GM19468 (cell line): Measurements from ENCODE around the gene DLG1.
"Not testable (repeated sequence)": the region's sequence is repeated elsewhere in the genome, so short reads cannot be mapped to it uniquely, and the experiment has no call there.

Experiments
- ATAC-seq: cut with Tn5 transposase; IDR thresholded peaks from one replicate; pipeline ENCODE4 v1.9.1; 2021; ENCODE audit warnings: mild to moderate bottlenecking, moderate library complexity, moderate number of reproducible peaks; ENCODE audit not compliant: unreplicated experiment; ENCODE audit errors: extremely low read depth

The DLG1 gene

DNA sequence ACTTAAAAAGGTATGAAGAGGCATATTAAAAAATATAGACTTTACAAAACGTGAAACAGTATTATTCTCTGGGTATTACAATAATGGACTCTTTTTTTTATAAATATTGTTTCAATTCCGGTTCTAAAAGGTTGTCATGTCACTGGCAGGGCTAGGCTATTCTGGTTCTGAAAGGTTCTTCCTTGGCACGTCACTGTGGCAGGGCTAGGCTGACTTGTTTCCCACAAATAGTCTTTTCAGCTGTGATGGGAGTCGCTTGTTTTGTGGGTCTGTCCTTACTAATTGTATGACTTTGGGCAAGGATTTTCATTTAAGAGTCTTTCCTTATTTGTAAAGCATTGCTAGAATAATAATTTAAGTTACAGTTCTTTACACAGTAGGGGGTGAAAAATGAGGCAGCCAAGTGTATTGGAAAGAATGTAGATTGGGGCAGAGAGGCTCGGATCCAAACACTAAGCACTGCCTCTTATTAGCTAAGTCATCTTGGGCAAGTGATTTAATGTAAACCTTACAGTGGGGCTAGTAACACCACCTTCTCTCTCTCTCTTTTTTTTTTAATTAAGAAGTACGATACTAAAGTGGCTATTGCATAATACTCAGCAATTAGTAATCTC lies 256.4 kb downstream of the DLG1 start:
- ATAC-seq, result no peak

DNA sequence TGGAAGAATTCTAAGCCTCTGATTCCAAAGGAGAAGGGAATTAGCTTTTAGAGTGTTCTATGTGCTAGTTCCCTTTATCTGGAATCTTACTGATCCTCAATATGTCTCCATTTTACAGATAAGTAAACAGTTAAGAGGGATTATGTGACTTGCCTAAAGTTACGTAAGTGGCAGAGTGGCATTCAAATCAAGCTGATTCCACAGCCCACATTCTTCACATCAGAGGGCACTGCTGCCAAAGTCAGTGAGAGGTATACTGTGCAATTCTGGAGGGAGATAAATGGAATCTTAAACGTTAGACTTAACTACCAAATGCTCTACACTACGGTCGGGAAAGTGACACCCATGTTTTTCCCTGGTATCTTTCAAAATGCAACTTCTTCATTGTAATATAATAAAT lies 257.8 kb downstream of the DLG1 start:
- ATAC-seq, result no peak

DNA sequence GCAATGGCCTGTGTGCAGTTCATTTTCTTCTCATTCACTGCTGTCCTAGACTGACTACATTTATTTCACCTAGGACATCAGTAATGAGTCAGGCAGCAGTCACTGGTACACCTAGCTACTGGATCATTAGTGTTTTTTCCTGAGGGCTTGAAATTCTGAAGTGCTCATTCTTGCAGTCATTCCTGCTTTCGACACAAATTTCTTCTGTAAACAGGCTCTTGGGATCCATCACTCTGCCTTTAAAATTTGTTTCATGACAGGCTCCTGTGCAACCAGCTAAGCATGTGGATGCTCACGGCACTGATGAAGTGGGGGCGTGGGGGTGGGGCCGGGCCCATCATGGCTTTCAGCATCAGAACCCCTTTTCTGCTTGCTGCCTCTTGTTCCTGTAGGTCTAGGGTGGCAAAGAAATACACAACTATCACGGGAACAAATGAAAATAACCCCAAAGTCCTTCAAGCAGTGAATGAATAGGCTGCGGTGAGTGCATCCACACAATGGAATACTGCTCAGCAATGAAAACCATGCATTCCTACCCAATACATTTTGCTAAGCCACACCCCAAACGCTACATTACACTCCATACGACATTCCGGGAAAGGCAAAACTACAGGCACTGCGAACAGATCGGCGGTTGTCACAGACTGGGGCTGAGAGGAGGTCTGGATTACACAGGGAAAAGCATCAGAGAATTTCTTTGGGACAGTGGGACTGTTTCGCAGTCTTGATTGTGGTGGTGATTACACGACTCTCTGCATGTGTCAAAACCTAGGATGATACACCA lies 259.5 kb downstream of the DLG1 start:
- no peak for ATAC-seq

DNA sequence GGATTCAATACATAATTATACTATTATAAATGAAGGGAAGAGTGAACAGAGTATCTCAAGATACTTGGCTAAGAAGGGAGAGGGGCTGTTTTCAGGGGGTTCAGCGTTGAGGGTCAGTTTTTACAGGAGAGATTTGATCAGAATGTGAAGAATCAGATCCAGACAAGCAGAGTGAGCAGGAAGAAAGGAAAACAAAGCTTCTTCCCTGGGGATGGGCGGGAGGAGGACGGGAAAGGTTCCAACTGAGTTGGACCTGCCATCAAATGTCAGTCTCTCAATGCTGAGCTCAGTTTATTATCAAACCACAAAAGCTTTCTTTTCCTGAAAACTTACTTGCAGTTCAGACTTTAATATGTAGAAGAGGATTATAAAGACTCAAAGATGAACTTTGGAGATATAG lies 262.8 kb downstream of the DLG1 start:
- ATAC-seq, result no peak

DNA sequence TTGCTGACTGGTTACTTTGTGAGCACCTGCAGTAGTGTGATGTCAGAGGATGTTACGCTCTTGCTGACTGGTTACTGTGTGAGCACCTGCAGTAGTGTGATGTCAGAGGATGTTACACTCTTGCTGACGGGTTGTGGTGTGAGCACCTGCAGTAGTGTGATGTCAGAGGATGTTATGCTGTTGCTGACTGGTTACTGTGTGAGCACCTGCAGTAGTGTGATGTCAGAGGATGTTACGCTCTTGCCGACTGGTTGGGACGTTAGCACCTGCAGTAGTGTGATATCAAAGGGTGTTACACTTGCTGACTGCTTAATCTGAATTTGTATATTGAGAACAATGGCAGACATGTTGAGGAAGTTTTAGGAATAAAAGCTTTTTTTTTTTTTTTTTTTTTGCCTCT lies 263.6 kb downstream of the DLG1 start:
- ATAC-seq, result not testable (repeated sequence)

DNA sequence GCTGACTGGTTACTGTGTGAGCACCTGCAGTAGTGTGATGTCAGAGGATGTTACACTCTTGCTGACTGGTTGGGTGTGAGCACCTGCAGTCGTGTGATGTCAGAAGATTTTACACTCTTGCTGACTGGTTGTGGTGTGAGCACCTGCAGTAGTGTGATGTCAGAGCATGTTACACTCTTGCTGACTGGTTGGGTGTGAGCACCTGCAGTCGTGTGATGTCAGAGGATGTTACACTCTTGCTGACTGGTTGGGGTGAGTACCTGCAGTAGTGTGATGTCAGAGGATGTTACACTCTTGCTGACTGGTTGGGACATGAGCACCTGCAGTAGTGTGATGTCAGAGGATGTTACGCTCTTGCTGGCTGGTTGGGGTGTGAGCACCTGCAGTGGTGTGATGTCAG lies 264.6 kb downstream of the DLG1 start:
- ATAC-seq, result not testable (repeated sequence)

DNA sequence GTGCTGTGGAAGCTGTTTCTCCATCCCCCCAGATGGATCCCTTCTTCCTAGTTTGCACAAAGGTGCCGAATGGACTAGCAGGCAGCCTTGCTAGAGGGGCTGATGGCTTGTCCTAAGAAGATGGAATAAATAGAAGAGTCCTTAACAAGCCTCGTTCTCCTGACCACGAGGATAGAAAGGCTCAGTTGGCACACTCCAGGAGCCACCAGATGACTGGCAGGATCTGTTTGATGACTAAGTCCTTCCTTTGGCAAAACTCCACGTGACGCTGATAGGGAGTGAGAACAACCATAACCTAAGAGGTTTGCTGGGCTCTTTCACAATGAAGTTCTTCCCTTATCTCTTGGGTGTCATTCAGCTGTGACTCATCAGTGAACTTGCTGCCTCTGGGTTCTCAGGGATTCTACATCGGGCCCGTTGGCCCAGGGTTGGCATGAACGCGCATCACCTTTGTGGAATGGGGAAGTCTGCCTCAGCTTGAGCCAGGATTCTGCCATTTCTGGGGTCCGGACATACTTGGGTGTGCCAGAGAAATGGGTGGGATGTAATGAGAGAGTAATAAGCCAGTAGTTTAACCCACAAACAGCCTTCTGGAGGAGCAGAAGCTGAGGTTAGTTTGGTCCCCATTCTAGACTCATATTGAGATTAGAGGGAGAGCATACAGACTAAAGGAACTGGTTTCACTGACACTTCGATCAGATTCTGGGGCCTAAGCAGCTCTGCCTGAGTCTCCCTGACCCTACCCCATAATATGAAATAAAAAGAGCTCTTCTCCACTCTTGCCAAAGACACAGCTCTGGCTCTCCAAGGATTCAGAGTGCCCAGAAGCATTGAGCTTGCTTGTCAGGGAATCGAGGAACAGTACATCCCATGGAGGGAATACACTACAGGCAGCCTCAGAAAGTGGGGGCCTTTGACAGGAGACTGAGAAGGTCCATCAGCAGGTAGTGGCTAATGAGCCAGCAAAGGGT lies 266.8 kb downstream of the DLG1 start:
- no peak for ATAC-seq

DNA sequence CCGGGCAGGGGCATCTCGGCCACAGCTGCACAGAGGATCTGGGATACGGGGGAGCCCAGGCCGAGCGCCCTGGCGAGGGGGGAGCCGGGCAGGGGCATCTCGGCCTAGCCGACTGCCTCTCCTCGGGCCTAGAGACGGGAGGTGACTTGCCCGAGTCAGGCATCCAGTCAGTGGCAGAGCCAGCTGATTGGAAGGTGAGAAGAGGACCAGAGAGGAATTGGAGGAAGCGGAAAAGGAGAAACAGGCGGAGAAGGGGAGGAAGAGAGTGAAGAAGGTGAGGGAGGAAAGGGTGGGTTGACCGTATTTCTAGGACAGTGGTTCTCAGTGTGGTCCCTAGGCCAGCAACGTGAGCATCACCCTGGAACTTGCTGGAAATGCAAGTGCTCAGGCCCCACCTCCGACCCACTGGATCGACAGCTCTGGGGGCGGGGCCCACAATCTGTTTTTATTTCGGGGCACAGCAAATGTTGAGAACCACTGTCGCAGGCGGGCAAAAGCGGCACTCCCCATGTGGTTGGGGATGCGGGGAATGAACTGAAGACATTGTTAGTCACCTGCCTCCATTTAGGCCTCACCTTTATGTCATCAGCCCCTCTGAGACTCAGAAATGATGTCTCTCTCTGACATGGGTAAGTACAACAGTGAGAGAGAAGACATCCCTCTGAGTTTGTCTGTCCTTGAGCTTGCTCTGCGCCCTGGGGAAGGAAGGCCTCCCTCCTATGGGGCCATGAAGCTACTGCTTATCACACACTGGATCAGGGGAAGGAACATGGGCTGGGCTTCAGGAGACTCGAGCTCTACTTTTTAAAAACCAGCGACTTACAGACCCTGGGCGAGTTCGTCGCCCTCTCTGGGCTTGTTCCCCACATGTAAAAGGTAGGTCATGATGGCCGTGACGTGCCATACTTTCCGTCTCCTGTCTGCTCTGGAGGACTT lies 267.8 kb downstream of the DLG1 start:
- ATAC-seq, result no peak

DNA sequence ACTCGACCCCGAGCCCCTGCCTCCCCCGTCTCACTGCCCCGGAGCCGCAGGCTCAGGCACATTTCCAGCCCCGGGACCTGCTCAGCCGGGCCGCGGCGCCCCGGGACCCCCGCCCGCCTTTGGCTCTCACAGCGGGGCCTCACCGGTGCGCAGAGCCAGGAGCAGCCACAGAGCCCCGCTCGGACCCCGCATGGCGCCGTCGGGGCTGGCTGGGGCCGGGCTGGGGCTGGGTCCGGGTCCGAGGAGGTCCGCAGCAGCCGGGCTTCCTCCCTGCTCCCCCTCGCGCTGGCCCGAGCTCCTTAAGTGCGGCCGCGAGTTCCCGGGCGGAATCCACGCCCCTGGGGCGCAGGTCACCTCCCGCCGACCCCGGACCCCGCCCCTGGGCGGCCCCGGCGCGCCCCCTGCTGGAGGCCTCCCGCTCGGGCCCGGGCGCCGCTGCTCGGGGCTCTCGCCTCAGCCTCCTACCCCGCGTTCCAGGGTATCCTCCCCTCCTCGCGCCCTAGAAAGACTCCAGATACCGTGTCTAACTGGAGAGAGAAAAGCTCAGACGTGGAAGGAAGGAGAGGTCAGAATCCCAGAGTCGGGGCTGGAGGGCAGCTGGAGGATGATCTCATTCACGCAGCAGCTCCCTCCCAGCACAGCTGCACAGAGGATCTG lies 268.8 kb downstream of the DLG1 start, which contains the start of gene MELTF:
MELTF (minus strand) TSS at position 307 of the 657 bp plus-strand sequence; CDS start at position 192, 115 bp downstream.
- ATAC-seq, result peak; percentile 42

DNA sequence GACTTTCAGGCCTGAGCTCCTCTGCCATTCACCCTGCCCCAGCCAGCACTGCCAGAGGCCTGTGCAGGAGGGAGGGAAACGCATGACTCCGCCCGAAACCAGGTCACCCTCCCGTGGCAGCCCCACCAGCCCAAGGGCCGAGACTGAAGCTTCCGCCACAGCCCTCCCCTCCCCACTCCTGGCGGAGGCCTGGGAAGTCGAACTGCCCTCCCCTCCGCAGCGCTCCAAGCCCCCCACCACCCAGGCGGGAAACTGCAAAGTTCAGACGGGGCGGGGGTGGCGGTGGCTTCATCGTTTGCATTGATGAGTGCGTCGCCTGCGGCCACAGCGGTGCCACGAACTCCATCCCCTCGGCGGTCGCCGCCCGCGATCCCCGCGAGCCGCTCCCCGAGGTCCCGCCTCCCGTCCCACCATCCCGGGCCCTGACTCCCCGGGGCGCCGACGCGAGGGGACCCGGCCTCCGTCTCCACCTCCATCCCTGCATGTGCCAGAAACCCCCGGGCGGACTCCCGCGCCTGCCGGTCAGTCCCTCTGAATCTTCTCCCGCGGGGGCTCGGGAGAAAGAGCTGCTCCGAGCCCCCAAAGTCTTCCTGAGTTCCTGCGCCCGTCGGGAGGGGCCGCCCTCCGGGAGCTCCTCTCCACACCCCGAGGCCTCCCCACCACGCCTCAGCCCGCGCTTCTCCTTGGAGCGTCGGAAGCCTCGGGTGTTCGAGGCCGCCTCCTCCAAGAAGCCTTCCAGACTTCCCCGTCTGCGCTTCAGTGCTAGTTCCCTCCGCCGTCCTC lies 269.5 kb downstream of the DLG1 start:
- ATAC-seq, result no peak

DNA sequence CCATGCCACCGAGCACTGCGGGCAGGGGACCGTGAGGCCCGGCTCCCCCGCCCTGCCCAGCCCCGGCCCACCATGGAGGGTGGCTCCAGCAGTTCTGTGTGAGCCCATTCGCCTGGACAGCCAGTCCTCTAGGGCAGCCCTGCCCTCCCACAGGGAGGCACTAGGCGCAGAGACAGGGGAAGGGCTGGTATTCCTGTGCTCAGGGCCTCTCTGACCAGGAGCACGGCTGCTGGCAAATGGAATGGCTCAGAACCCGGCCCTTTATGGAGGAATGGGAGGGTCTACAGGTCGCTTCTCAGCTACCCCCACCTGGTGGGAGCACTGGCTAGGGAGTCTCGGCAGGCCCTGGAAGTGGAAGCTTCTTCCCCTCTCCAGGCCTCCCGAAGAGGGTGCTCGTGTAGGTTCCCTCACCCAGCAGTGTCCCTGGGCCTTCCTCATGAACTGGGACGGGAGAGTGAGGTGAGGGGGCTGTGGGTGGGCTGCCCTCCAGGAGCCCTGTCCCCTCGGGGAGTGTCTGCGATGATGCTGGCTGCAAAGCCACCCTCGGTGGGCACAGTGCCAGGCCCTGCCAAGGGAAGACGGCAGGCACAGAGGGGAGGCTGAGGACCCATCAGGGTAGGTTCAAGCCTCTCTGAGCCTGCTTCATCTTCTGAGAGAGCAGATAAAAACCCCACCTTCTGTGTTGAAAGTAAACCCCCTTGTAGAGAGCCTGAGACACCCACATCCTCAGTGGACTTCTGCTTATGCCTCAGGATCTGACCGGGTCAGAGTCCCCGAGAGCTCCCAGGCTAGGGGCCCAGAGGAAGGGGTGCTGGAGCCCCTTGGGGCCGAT lies 270.3 kb downstream of the DLG1 start:
- ATAC-seq, result no peak

DNA sequence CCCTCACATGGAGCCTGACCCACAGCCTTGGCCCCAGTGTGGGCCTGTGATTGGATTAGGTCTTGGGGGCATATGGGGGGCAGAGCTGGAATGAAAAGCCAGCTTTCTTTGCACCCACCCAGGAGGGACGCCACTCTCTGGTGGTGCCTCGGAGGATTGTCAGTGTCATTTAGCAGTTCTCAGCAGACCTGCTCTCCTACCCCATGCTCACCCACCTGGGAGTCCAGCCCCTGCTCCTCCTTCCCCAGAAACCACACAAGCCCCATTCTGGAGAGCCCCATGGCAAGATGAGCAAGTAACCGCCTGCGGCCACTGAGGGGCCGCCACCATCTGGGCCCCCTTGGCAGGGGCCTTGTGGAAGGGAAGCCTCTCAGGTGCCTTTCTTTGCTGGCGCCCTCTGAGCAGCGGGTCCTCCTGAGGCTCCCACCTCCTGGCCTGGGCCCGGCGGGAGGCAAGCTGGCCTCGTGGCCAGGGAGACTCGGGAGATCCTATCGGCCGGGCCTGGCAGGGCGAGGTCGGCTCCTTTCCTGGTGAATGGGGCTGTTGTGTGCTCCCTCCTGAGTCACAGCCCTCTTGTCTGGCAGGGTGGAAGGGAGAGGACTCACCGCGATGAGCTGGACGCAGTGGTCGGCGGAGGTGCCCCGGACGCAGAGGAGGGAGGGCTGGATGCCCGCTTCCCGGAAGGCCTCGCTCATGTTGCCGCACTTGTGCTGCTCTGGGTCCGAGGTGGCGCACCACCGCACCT lies 271.1 kb downstream of the DLG1 start:
- ATAC-seq, result no peak

DNA sequence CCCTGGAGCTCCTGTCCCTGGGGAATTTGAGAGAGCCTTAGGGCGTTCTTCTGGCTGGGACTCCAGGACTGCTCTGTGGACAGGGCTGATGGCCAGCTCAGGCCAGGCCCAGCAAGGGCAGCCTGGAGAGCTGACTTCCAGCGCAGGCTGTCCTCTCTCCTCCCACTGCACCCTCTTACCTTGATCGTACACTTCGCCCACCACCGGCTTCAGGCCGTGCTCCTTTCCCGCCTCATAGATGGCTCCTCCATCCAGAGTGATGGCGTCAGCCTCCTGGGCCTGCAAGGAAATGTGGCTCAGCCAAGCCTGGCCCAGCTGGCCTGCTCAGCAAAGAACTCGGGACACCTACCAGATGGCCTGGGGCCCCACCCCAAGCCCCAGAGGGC lies 271.9 kb downstream of the DLG1 start:
- no peak for ATAC-seq

DNA sequence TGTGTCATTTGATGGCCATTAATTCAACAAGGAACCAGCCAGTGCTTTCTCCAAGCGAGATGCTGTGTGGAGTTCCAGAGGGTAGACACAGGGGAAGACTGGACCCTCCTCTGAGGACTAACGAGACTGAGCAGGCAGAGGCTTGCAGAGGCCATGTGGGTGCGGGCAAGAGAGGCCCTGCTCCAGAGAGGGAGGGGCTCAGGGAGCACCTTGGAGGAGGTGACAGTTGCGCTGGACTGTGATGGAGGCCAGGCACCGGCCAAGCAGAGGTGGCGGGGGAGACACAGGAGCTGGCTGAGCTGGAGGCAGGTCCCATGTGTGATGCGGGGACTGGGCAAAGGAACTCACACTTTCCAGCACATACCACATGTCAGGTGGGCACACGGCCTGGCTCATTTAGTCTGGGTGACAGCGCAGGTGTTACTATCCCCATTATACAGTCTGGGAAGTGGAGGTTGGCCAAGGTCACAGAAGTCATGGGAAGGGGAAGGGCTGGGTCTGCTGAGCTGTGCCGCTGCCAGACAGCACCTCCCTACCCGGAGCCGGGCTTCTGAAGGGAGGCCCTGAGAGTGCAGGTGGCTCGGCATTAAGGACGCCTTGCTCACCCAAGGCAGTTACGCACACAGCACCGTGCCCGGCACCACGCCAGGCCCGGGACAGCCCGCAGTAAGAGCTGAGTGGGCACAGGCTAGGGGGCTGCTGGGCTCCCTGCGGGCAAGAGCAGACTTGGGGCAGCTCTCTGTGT lies 272.5 kb downstream of the DLG1 start:
- no peak for ATAC-seq

DNA sequence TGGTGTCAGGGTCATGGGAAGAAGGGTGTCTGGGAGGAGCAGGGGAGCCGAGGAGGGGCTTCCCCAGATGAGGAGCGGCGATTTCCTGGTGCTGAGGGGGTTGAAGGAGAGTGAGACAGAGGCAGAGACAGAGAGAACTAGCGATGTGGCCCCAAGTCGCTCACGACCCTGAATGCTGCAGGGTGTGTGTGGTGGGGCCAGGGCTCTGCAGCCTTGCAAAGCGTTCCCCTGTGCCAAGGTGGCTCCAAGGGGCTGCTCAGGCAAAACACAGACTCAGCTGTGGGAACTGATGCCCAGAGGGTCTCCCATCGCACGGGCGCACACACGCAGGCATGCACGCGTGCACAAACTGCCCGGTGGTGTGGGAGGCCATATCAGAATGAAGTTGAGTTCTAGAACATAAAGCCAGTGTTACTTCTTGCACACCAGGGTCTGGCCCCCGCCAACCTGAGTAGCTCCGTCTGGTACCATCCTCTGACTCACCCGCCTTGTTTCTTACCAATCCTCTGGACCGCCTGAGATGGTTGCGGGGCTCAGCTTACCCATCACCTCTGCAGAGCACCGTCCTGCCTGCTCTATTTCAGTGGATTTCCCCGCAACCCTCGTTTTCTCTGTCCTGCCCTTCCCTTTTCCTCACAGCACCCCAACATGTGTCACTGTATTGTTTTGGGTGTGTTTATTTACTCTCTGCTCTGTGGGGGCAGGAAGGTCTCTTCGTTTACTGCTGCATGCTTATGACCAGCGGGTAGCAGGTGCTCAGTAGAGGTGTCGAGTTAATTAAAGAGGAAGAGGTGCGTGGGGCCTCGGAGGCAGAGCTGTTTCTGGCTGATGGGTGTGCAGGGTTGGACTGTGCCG lies 273.3 kb downstream of the DLG1 start:
- ATAC-seq, result no peak
